ENCODE results near the gene MCRS1. TPM values are rescaled to one million over a fixed set of nuclear protein-coding genes. Genes with fewer than 3 reads are reported as not detected.

Gene MCRS1
- total RNA-seq, 3 donors from 2014 or later, result 51.6 to 66.7 (median 55.9) TPM

DNA sequence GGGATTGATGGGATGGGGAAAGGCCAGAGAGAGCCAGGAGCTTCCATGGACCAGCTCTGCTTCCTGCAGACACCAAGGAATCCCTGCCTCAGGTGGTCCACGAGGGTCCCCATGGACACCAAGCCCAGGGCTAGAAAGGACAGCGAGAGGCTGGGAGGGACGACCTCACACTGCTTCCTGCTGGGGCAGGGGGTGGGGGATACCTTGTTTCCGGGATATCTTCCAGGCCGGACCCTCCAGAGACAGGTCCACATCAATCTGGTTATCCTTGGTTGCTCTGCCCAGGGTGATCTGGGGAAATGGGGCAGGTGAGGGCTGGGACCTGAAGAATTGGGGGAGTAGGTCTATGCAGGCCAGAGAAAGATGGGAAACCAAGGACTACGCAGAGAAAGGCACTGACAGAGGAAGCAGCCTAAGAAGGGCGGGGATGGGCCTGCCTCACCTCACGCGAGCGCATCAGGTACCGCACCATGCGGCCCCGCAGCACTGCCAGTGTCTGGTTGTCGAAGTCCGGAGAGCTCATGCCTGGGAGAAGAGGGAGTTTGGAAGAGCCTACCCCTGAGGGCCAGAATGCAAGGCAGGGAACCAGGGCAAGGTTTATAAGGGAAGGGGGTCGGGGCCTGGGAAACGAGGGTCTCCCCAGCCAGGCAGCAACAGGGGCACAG lies 8.8 kb downstream of the MCRS1 start:
- DNase-seq, result no peak

GRCh38 chr12:49558526-49558925 lies 9.4 kb downstream of the MCRS1 start:
- intact Hi-C loops (cut with DNase I, micrococcal nuclease), result no loop called here
- DNase-seq (no peak), ATAC-seq (no peak)
- no peaks in the 10 kb centered on the region for H3K4me1 ChIP-seq (ENCODE audit: low read depth)
- no peak overlapping the region for H3K4me3 ChIP-seq
- H3K36me3 ChIP-seq (ENCODE audit: low read depth), result peaks cover 10% of the 10 kb centered on the region
- H3K9me3 ChIP-seq, result no peaks in the 10 kb centered on the region
- TF ChIP-seq, protein P1, sequence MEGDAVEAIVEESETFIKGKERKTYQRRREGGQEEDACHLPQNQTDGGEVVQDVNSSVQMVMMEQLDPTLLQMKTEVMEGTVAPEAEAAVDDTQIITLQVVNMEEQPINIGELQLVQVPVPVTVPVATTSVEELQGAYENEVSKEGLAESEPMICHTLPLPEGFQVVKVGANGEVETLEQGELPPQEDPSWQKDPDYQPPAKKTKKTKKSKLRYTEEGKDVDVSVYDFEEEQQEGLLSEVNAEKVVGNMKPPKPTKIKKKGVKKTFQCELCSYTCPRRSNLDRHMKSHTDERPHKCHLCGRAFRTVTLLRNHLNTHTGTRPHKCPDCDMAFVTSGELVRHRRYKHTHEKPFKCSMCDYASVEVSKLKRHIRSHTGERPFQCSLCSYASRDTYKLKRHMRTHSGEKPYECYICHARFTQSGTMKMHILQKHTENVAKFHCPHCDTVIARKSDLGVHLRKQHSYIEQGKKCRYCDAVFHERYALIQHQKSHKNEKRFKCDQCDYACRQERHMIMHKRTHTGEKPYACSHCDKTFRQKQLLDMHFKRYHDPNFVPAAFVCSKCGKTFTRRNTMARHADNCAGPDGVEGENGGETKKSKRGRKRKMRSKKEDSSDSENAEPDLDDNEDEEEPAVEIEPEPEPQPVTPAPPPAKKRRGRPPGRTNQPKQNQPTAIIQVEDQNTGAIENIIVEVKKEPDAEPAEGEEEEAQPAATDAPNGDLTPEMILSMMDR (IDR thresholded peaks at IDR 0.05), result no peak

More for the DNA sequence above, 8.8 kb downstream of the MCRS1 start:
- H3K9me3 ChIP-seq, result no peaks in the 10 kb centered on the region
- no peaks in the 10 kb centered on the region for H3K4me1 ChIP-seq (ENCODE audit: low read depth)
- intact Hi-C loops (cut with DNase I, micrococcal nuclease), result no loop called here
- H3K4me3 ChIP-seq, result no peak overlapping the region
- ATAC-seq, result no peak
- TF ChIP-seq, protein P1 (IDR thresholded peaks at IDR 0.05), result no peak
- H3K36me3 ChIP-seq (ENCODE audit: low read depth), result peaks cover 10% of the 10 kb centered on the region

DNA sequence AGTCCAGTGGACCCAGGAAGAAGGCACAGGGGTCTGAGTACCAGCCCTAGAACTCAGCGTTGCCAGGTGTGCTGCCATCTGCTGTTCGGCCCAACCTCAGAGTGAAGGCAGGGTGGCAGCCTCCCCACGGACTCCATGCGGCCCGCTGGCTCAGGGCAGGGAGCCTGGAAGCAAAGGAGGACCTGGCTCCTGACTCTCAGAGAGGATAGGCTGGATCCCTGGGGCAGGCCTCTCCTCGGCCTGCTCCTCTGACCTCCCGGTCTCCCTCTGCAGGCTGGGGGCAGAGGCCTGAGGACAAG lies 10.1 kb downstream of the MCRS1 start:
- TF ChIP-seq, protein P1 (IDR thresholded peaks at IDR 0.05), result no peak
- intact Hi-C loops (cut with DNase I, micrococcal nuclease), result no loop called here
- ATAC-seq (peak; percentile 16), DNase-seq (no peak)
- Histone ChIP-seq H3K4me1 (ENCODE audit: low read depth) (no peaks in the 10 kb centered on the region), H3K9me3 (no peaks in the 10 kb centered on the region), H3K36me3 (ENCODE audit: low read depth) (peaks cover 4% of the 10 kb centered on the region), H3K4me3 (no peak overlapping the region)

DNA sequence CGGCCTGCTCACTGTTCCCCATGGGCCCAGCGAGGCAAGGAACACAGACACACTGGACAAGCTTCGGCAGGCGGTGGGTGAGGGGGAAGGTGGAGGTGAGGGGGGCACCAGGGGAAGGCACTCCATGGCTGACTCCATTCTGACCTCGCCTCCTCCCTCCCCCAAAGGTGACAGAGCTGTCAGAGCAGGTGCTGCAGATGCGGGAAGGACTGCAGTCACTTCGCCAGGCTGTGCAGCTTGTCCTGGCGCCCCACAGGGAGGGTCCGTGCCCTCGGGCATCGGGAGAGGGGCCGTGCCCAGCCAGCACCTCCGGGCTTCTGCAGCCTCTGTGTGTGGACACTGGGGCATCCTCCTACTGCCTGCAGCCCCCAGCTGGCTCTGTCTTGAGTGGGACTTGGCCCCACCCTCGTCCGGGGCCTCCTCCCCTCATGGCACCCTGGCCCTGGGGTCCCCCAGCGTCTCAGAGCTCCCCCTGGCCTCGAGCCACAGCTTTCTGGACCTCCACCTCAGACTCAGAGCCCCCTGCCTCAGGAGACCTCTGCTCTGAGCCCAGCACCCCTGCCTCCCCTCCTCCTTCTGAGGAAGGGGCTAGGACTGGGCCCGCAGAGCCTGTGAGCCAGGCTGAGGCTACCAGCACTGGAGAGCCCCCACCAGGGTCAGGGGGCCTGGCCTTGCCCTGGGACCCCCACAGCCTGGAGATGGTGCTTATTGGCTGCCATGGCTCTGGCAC lies 10.6 kb downstream of the MCRS1 start:
- Histone ChIP-seq H3K4me3 (no peak overlapping the region), H3K4me1 (ENCODE audit: low read depth) (no peaks in the 10 kb centered on the region), H3K36me3 (ENCODE audit: low read depth) (peaks cover 3% of the 10 kb centered on the region), H3K9me3 (no peaks in the 10 kb centered on the region)
- DNase-seq (no peak), ATAC-seq (no peak)
- TF ChIP-seq, protein P1 (IDR thresholded peaks at IDR 0.05), result no peak
- intact Hi-C loops (cut with DNase I, micrococcal nuclease), result no loop called here

GRCh38 chr12:49556391-49557186 lies 11.4 kb downstream of the MCRS1 start:
- Histone ChIP-seq H3K4me1 (ENCODE audit: low read depth) (no peaks in the 10 kb centered on the region), H3K4me3 (no peak overlapping the region), H3K9me3 (no peaks in the 10 kb centered on the region), H3K36me3 (ENCODE audit: low read depth) (peaks cover 2% of the 10 kb centered on the region)
- TF ChIP-seq, protein P1 (IDR thresholded peaks at IDR 0.05), result no peak
- DNase-seq (no peak), ATAC-seq (no peak)
- intact Hi-C loops (cut with DNase I, micrococcal nuclease), result no loop called here
